Mucosa of stomach (tissue), 1 donor: ENCODE measurements around the gene TRIM44.

Experiments used
- H3K27me3 ChIP-seq: one replicate; pipeline ENCODE4 v1.7.0; 2013; ENCODE audit warnings: mild to moderate bottlenecking, low read length; ENCODE audit not compliant: control insufficient read depth, insufficient read depth
- H3K36me3 ChIP-seq: one replicate; pipeline ENCODE4 v1.7.0; 2013; ENCODE audit warnings: low read length; ENCODE audit not compliant: control insufficient read depth, insufficient read depth
- H3K4me1 ChIP-seq: one replicate; pipeline ENCODE4 v1.7.0; 2013; ENCODE audit warnings: mild to moderate bottlenecking, low read length; ENCODE audit not compliant: control insufficient read depth, insufficient read depth
- H3K4me3 ChIP-seq: one replicate; pipeline ENCODE4 v1.7.0; 2013; ENCODE audit warnings: low read length
- H3K9ac ChIP-seq: one replicate; pipeline ENCODE4 v1.7.0; 2013; ENCODE audit warnings: mild to moderate bottlenecking, low read length, moderate library complexity
- H3K9me3 ChIP-seq: one replicate; pipeline ENCODE4 v1.7.0; 2013; ENCODE audit warnings: mild to moderate bottlenecking, low read length, moderate library complexity; ENCODE audit not compliant: control insufficient read depth
- donor health status: Pancreatic carcinoma.

Gene TRIM44

GRCh38 chr11:35680506-35680905, 17.9 kb downstream of the TRIM44 start:
- Histone ChIP-seq H3K9ac (no peak overlapping the region), H3K9me3 (no peaks in the 10 kb centered on the region), H3K36me3 (no peaks in the 10 kb centered on the region), H3K4me1 (peaks cover 5% of the 10 kb centered on the region), H3K4me3 (no peak overlapping the region), H3K27me3 (no peaks in the 10 kb centered on the region)

GRCh38 chr11:35681163-35681767, 18.7 kb downstream of the TRIM44 start:
- Histone ChIP-seq H3K36me3 (no peaks in the 10 kb centered on the region), H3K27me3 (no peaks in the 10 kb centered on the region), H3K4me3 (no peak overlapping the region), H3K9me3 (no peaks in the 10 kb centered on the region), H3K4me1 (peaks cover 5% of the 10 kb centered on the region), H3K9ac (no peak overlapping the region)

- no peak overlapping the region for H3K4me3 ChIP-seq
- H3K4me1 ChIP-seq, result peaks cover 5% of the 10 kb centered on the region
- no peaks in the 10 kb centered on the region for H3K27me3 ChIP-seq
- H3K9me3 ChIP-seq, result no peaks in the 10 kb centered on the region
- no peaks in the 10 kb centered on the region for H3K36me3 ChIP-seq
- no peak overlapping the region for H3K9ac ChIP-seq
Measured at GRCh38 chr11:35682230-35683173, 19.9 kb downstream of the TRIM44 start.

GRCh38 chr11:35683728-35684339, 21.3 kb downstream of the TRIM44 start:
- H3K27me3 ChIP-seq, result no peaks in the 10 kb centered on the region
- H3K9ac ChIP-seq, result no peak overlapping the region
- H3K4me1 ChIP-seq, result no peaks in the 10 kb centered on the region
- H3K4me3 ChIP-seq, result no peak overlapping the region
- H3K9me3 ChIP-seq, result no peaks in the 10 kb centered on the region
- H3K36me3 ChIP-seq, result no peaks in the 10 kb centered on the region

- Histone ChIP-seq H3K36me3 (no peaks in the 10 kb centered on the region), H3K27me3 (no peaks in the 10 kb centered on the region), H3K9ac (no peak overlapping the region), H3K4me1 (peaks cover 3% of the 10 kb centered on the region), H3K4me3 (no peak overlapping the region), H3K9me3 (no peaks in the 10 kb centered on the region)
Measured at GRCh38 chr11:35688023-35688422, 25.4 kb downstream of the TRIM44 start.

- H3K4me3 ChIP-seq, result no peak overlapping the region
- H3K9me3 ChIP-seq, result no peaks in the 10 kb centered on the region
- peaks cover 3% of the 10 kb centered on the region for H3K4me1 ChIP-seq
- no peak overlapping the region for H3K9ac ChIP-seq
- H3K36me3 ChIP-seq, result no peaks in the 10 kb centered on the region
- no peaks in the 10 kb centered on the region for H3K27me3 ChIP-seq
Measured at GRCh38 chr11:35689081-35689996, 26.8 kb downstream of the TRIM44 start.

- no peaks in the 10 kb centered on the region for H3K9me3 ChIP-seq
- H3K4me3 ChIP-seq, result no peak overlapping the region
- no peaks in the 10 kb centered on the region for H3K27me3 ChIP-seq
- H3K9ac ChIP-seq, result no peak overlapping the region
- no peaks in the 10 kb centered on the region for H3K36me3 ChIP-seq
- no peaks in the 10 kb centered on the region for H3K4me1 ChIP-seq
Measured at GRCh38 chr11:35702126-35702525, 39.6 kb downstream of the TRIM44 start.

GRCh38 chr11:35709376-35709775, 46.8 kb downstream of the TRIM44 start:
- H3K27me3 ChIP-seq, result no peaks in the 10 kb centered on the region
- no peak overlapping the region for H3K9ac ChIP-seq

GRCh38 chr11:35711173-35711910, 48.8 kb downstream of the TRIM44 start:
- Histone ChIP-seq H3K4me1 (no peaks in the 10 kb centered on the region), H3K9ac (no peak overlapping the region), H3K36me3 (no peaks in the 10 kb centered on the region), H3K4me3 (no peak overlapping the region), H3K27me3 (no peaks in the 10 kb centered on the region), H3K9me3 (no peaks in the 10 kb centered on the region)

More at GRCh38 chr11:35709376-35709775, 46.8 kb downstream of the TRIM44 start:
- no peaks in the 10 kb centered on the region for H3K36me3 ChIP-seq
- H3K9me3 ChIP-seq, result no peaks in the 10 kb centered on the region
- H3K4me3 ChIP-seq, result no peak overlapping the region
- no peaks in the 10 kb centered on the region for H3K4me1 ChIP-seq

- Histone ChIP-seq H3K27me3 (no peaks in the 10 kb centered on the region), H3K4me3 (no peak overlapping the region), H3K9me3 (no peaks in the 10 kb centered on the region), H3K36me3 (no peaks in the 10 kb centered on the region), H3K9ac (no peak overlapping the region), H3K4me1 (no peaks in the 10 kb centered on the region)
Measured at GRCh38 chr11:35711924-35712323, 49.3 kb downstream of the TRIM44 start.

- H3K4me1 ChIP-seq, result no peaks in the 10 kb centered on the region
- no peaks in the 10 kb centered on the region for H3K36me3 ChIP-seq
- no peaks in the 10 kb centered on the region for H3K27me3 ChIP-seq
- H3K4me3 ChIP-seq, result no peak overlapping the region
- H3K9me3 ChIP-seq, result no peaks in the 10 kb centered on the region
- H3K9ac ChIP-seq, result no peak overlapping the region
Measured at GRCh38 chr11:35712533-35712932, 50.0 kb downstream of the TRIM44 start.
